Activated CD8-positive, alpha-beta T cell treated with anti-CD3 and anti-CD28 coated beads for 36 hours (primary cell): ENCODE measurements around the gene SUN1. TPM values are rescaled to one million over a fixed set of nuclear protein-coding genes. Genes with fewer than 3 reads are reported as not detected.

Experiments
- ATAC-seq: fragments of 200-7000 bp; cut with Tn5 transposase; one replicate; pipeline ENCODE4 v1.10.0; 2021; ENCODE audit warnings: mild to moderate bottlenecking, moderate library complexity
- CTCF ChIA-PET: fragments of 350-600 bp; sonication (Branson Sonifier 250); formaldehyde crosslinking; loops from one replicate; lab custom pipeline; 2021; ENCODE audit warnings: antibody characterized with exemption; lab: Charles Lee
- POLR2A ChIA-PET: fragments of 350-600 bp; sonication (Branson Sonifier 250); formaldehyde crosslinking; loops from one replicate; lab custom pipeline; 2021; ENCODE audit warnings: antibody characterized with exemption; lab: Charles Lee
- DNase-seq: peaks from one replicate; pipeline ENCODE4 v3.0.0-alpha.2; 2020
- H3K27ac Mint-ChIP-seq: one replicate; pipeline ENCODE4 v1.8.0; 2021; ENCODE audit warnings: mild to moderate bottlenecking, mixed read lengths
- H3K27me3 Mint-ChIP-seq: one replicate; pipeline ENCODE4 v1.8.0; 2021; ENCODE audit warnings: mixed read lengths
- H3K36me3 Mint-ChIP-seq: one replicate; pipeline ENCODE4 v1.8.0; 2021; ENCODE audit warnings: low read depth, mixed read lengths
- H3K4me1 Mint-ChIP-seq: one replicate; pipeline ENCODE4 v1.8.0; 2021; ENCODE audit warnings: low read depth, mixed read lengths
- H3K4me3 Mint-ChIP-seq: one replicate; pipeline ENCODE4 v1.8.0; 2021; ENCODE audit warnings: mild to moderate bottlenecking, moderate library complexity, mixed read lengths
- H3K9me3 Mint-ChIP-seq: one replicate; pipeline ENCODE4 v1.8.0; 2021; ENCODE audit warnings: mixed read lengths
- intact Hi-C: fragments of 100-400 bp; cut with micrococcal nuclease; formaldehyde crosslinking; loops from one replicate; pipeline ENCODE4 v1.10.0; 2022
- total RNA-seq, 2 experiments: library from RNA; stranded (reverse); gene quantifications; one replicate each; pipeline ENCODE4 v1.2.3, GENCODE V29; 2021
- TF ChIP-seq, protein P1 (sequence below): fragments of 200-600 bp; IDR thresholded peaks from one replicate; pipeline ENCODE4 v1.8.0; 2022; ENCODE audit warnings: antibody characterized with exemption, mild to moderate bottlenecking

SUN1 gene
- total RNA-seq, 2 experiments from 2014 or later = 71.3 to 71.6 TPM

DNA sequence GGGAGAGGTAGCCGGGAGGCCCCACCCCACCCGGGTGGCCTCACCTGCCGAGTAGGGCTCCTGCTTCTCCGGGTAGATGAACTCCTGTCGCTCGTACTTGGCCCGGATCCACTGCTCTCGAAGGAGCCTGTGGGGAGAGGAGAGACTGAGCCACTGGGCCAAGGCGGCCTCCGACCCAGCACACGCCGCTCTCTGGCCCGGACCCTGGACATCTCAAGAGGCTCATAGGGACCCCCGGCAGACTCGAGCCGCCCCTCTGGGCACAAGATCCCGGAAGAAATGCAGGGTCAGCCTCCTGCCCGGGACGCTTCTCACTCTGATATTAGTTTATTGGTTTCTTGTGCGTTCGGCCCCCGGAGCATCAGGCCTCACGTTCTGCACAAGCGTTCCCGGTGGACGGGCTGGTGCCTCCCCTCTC is 87.7 kb downstream of the SUN1 start:
- H3K4me1 Mint-ChIP-seq = peaks cover 43% of the 10 kb centered on the region
- H3K27ac Mint-ChIP-seq = no peak overlapping the region
- DNase-seq = no peak
- H3K4me3 Mint-ChIP-seq = no peak overlapping the region
- no peak for ATAC-seq
- H3K9me3 Mint-ChIP-seq = no peaks in the 10 kb centered on the region
- TF ChIP-seq, protein P1, sequence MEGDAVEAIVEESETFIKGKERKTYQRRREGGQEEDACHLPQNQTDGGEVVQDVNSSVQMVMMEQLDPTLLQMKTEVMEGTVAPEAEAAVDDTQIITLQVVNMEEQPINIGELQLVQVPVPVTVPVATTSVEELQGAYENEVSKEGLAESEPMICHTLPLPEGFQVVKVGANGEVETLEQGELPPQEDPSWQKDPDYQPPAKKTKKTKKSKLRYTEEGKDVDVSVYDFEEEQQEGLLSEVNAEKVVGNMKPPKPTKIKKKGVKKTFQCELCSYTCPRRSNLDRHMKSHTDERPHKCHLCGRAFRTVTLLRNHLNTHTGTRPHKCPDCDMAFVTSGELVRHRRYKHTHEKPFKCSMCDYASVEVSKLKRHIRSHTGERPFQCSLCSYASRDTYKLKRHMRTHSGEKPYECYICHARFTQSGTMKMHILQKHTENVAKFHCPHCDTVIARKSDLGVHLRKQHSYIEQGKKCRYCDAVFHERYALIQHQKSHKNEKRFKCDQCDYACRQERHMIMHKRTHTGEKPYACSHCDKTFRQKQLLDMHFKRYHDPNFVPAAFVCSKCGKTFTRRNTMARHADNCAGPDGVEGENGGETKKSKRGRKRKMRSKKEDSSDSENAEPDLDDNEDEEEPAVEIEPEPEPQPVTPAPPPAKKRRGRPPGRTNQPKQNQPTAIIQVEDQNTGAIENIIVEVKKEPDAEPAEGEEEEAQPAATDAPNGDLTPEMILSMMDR = no peak
- intact Hi-C loops = no loop called here
- ChIA-PET CTCF (no interaction called here), POLR2A (no interaction called here)
- no peaks in the 10 kb centered on the region for H3K27me3 Mint-ChIP-seq
- peaks cover 2% of the 10 kb centered on the region for H3K36me3 Mint-ChIP-seq

DNA sequence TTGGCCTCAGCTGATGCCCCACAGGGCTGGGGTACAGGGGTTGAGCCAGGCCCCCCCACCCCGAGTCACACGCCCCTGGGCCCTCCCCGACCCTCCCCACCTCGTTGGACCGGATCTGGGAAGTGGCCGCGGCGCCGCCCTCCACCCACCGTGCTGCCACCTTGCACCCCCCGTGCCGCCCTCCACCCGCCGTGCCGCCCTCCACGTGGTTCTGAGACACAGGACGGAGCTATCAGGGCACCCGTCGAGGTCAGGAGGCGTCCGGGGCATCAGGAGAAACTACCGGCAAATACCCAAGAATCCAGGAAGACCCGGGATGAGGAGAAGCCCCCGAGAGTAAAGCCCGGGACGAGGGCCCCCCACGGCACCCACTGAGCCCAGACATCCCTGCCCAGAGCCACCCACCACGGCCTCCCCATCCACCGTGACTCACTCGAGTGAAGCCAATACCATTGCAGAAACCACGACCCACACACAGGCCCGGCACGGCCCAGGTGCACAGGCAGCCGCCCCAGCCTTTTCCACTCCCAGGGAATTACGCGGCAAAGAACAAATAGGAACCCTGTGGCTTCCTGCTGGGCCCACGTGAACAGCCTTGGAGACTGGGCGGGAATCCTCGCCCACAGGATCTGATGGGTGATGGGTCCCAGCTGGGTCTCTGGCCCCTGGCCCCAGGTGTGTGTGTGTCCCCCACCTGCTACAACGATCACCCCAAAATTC is 88.2 kb downstream of the SUN1 start:
- H3K27me3 Mint-ChIP-seq = no peaks in the 10 kb centered on the region
- H3K4me3 Mint-ChIP-seq = peak overlapping the region; percentile 21
- intact Hi-C loops = no loop called here
- ChIA-PET POLR2A (interaction anchor here (1.2 to 3.0 kb wide), 5 partner anchors 9 to 55 kb away, joined by 3 to 12 read pairs (median 5); partner anchors contain the start of gene COX19), CTCF (interaction anchor here (0.9 to 1.5 kb wide), 2 partner anchors 10 to 13 kb away, joined by 3 to 6 read pairs; no protein-coding TSS in a partner anchor)
- peak; percentile 63 for DNase-seq
- peaks cover 2% of the 10 kb centered on the region for H3K36me3 Mint-ChIP-seq
- H3K4me1 Mint-ChIP-seq = peaks cover 46% of the 10 kb centered on the region
- no peaks in the 10 kb centered on the region for H3K9me3 Mint-ChIP-seq
- peak overlapping the region; percentile 97 for H3K27ac Mint-ChIP-seq
- no peak for ATAC-seq
- TF ChIP-seq, protein P1 = no peak

DNA sequence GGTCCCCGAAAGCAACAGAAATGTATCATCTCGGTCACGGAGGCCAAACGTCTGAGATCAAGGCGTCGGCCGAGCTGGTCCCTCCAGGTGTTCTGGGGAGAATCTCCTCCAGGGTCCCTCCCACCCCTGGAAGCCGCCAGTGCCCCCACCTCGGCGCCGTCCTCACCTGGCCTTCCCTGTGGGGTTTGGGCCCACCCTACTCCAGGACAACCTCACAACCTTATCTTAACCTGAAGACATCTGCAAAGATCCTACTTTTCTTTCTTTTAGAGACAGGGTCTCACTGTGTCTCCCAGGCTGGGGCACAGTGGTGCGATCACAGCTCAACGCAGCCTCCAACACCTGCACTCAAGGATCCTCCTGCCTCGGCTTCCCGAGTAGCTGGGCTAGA is 88.8 kb downstream of the SUN1 start:
- Mint-ChIP-seq H3K27me3 (no peaks in the 10 kb centered on the region), H3K36me3 (peaks cover 2% of the 10 kb centered on the region), H3K4me3 (peak overlapping the region; percentile 26), H3K4me1 (peaks cover 45% of the 10 kb centered on the region), H3K27ac (peak overlapping the region; percentile 97), H3K9me3 (no peaks in the 10 kb centered on the region)
- intact Hi-C loops = no loop called here
- DNase-seq (no peak), ATAC-seq (no peak)
- CTCF ChIA-PET = interaction anchor here (0.9 to 1.5 kb wide), 3 partner anchors 11 to 17 kb away, joined by 3 to 6 read pairs (median 3); no protein-coding TSS in a partner anchor
- POLR2A ChIA-PET = interaction anchor here (1.2 to 3.0 kb wide), 5 partner anchors 9 to 54 kb away, joined by 3 to 12 read pairs (median 5); partner anchors contain the start of gene COX19
- TF ChIP-seq, protein P1 = no peak

DNA sequence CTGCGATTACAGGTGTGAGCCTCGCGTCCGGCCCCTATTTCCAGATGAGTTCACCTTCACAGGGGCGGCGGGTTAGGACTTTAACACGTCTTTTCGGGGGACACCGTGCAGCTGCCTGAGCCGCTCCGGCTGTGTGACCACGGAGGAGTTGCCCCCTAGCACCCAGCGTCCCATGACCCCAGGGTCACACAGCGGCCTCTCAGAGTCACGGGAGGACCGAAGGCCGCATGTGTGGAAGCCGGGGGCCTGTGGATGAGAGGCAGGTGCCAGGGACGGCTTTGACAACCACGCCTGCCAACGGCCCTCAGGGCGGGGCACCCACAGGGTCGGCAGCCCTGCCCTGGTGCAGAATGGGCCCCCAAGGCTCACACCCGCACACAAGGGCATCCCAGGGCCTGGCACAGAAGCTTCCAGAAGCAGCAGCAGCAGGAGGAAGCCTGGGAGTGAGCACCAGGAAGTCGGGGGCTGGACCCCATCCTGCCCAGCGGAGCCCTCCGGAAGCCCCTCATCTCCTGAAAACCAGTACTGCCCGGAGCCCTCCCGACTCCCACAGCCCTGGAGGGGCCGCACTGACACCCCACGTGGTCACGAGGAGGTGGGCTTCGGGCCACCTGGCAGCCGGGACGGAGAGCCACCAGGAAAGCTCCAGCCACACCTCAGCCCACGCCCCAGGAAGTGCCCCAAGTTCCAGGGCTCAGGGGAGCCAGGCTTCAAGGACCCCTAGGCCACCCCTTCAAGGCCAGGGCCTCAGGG is 89.5 kb downstream of the SUN1 start:
- TF ChIP-seq, protein P1 = no peak
- DNase-seq = no peak
- H3K9me3 Mint-ChIP-seq = no peaks in the 10 kb centered on the region

More for the DNA sequence above, 89.5 kb downstream of the SUN1 start:
- Mint-ChIP-seq H3K27me3 (no peaks in the 10 kb centered on the region), H3K4me1 (peaks cover 45% of the 10 kb centered on the region), H3K36me3 (peaks cover 2% of the 10 kb centered on the region), H3K27ac (peak overlapping the region; percentile 97), H3K4me3 (peak overlapping the region; percentile 77)
- POLR2A ChIA-PET = interaction anchor here (0.6 to 3.0 kb wide), 11 partner anchors 8 to 181 kb away, joined by 3 to 12 read pairs (median 5); partner anchors contain the start of genes COX19 and SUN1
- intact Hi-C loops = no loop called here
- no peak for ATAC-seq
- CTCF ChIA-PET = interaction anchor here (0.9 to 1.5 kb wide), 3 partner anchors 11 to 18 kb away, joined by 3 to 6 read pairs (median 3); no protein-coding TSS in a partner anchor
